Stimulated activated CD4-positive, alpha-beta T cell treated with anti-CD3 and anti-CD28 coated beads, Interleukin-12 subunit alpha, Interleukin-12 subunit beta, amount 100 ng/mL, for 48 hours (primary cell): ENCODE data around the gene PUS3.
A peak's percentile ranks its signal among the peaks of the same experiment; 100 is the strongest.
"Not testable (repeated sequence)": the region's sequence is repeated elsewhere in the genome, so short reads cannot be mapped to it uniquely, and the experiment has no call there.

Experiments
- DNase-seq, 3 donors: peaks; one replicate each; pipeline ENCODE4 v3.0.0-alpha.2; 2020; ENCODE audit warnings: low read depth in 2 of 3, low spot score in 1 of 3

PUS3 gene

DNA sequence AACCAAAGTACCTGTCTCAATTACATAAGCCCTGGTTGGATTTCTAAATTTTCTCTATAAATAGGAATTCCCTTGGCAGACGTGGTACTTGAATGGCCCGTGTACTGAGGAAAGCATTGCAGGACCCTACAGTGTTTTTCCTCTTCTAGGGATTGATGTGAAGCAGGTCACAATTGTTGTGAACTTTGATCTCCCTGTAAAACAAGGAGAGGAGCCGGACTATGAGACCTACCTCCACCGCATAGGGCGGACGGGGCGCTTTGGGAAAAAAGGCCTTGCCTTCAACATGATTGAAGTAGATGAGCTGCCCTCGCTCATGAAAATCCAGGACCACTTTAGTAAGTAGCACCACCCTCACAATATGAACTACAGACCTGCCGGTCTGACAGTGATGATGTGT, 18.0 kb upstream of the PUS3 start:
- DNase-seq: no peak

- no peak for DNase-seq
Observed at GRCh38 chr11:125918140-125918840, 15.3 kb upstream of the PUS3 start.

DNA sequence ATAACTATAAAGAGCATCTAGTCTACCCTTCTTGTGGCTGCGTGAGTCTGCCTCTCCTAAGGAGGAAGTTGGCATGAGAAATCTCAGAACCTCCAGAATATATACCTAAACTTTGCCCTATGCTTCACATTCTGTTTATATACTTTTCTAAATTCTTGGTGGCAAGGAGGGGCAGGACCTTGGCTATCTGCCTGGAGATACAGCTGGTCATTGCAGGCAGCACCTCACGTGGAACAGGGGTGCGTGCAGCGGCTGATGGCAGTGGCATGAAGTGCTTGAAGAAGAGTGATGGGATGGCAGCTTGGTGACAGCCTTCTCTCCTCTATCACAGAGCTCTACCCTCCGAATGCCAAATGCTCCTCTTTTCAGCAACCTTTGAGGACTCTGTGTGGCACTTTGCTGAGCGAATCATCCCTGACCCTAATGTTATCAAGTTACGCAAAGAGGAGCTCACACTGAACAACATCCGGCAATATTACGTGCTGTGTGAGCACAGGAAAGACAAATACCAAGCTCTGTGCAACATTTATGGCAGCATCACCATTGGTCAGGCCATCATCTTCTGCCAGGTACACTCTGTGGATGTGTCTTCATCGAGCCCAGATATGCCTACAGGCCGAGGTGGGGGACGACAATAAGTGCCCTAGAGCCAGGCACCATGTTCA, 13.8 kb upstream of the PUS3 start:
- DNase-seq: no peak

- not testable (repeated sequence) for DNase-seq
Observed at GRCh38 chr11:125914601-125915000, 11.6 kb upstream of the PUS3 start.

DNA sequence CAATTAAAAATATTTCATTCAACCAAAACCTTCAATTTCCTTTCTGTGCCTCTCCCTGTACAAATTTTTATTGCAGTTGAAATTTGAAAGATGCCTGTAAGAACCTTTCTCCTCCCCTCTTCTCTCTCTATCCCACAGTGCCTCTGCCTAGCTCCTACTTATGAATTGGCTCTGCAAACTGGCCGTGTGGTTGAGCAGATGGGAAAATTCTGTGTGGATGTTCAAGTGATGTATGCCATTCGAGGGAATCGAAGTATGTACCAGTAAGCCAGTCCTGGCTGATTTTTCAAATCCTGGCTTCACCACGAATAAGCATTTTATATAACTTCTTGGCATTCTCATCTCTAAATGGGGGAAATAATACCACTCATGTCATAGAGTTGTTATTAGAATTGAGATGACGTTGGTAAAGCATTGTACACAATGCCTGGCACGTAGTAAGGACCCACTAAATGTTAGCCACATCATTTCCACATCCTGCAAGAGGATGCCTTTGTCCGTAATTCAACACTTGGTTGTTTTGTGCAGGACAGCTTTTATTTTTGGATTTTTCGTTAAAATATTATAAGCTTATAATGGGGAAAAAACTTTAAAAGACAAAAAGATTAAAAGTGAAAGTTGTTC, 7.3 kb upstream of the PUS3 start:
- no peak for DNase-seq

DNA sequence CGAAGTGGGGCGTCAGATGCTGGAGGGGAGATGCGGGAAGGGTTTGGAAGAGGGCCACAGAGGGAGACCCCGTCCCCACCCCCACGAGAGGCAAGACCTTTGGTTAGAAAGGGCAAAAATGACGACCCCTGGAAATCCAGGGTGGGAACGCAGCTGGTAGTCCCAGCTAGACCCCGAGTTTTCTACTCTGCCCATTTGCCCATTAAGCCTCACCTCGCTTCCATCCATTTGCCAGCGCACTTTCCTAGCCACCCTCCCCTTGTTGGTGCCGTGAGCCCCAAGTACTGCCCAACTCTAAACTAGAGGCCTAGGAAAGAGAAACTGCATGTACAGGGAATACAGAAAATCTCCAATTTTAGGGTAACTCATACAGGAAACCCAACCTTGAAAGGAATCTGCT, 1.7 kb upstream of the PUS3 start:
- DNase-seq: no peak

GRCh38 chr11:125903711-125904659, 979 bp upstream of the PUS3 start, which contains the start of gene DDX25:
Gene DDX25 (plus strand): TSS chr11:125904508. CDS start chr11:125904518, 10 bp downstream.
- no peak for DNase-seq

- DNase-seq: no peak
Observed at GRCh38 chr11:125902277-125902926, 604 bp downstream of the PUS3 start.

- no peak for DNase-seq
Observed at GRCh38 chr11:125901872-125902271, 1.1 kb downstream of the PUS3 start.

DNA sequence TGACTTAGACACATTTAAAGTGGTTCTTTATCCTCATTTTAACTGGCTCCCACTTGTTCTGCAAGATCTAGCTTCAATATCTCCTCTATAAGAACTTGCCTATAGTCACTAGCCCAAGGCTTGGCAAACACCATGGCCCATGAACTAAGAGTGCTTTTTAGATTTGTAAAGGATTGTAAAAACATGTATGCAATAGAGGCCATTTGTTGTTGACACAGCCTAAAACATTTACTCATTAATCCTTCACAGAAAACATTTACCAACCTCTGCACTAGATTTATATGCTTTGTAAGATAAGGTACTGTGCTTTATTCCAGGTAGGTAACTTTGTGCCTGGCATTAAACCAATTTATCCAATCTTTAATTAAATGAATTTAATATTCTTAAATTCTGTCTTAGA, 10.0 kb downstream of the PUS3 start:
- DNase-seq: no peak

DNA sequence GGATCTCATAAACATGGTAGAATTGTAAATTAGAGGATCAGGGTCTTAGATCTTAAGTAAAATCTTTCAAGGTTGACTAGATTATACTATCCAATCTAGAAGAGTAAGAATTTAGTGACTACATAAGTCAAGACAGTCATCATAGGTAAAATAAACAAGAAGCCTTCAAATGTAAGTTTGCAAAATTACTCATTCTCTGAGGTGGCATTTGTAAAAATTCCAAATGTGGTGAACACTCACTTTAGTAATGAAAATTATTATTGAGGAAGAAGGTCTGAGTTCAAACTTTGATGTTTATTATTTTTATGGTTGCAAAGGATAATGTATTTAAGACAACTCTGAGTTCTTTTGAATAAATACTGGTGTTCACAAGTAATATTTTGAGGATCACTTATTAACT, 10.9 kb downstream of the PUS3 start:
- no peak for DNase-seq

DNA sequence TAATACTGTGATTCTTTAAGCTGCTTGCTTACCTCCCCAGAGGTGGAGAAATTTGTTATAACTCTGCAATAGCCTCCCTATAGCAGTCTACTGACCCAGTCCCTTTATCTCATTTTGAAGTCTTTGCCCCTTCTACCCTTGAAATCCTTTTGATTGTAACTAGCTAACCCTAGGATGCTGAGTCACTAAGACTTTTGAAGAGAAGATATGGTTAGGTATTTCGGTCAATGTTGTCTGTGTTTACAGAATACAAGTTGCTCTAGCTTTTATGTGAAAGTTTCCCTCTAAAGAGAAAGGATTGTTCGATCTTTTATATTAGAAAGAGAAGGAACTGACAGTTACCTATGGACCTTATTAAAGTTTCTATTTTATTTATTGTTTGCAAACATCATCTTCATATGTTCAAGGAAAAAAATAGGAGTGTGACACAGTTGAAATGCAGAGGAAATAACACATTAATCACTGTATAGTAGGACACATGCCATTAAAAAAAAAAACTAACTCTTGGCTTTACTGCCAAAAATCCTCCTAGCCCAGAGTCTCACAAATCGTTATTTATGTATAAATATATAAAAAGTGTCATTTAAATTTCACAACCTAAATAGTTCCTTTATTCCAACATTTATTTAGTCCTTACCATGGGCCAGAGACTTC, 12.4 kb downstream of the PUS3 start:
- DNase-seq: no peak

DNA sequence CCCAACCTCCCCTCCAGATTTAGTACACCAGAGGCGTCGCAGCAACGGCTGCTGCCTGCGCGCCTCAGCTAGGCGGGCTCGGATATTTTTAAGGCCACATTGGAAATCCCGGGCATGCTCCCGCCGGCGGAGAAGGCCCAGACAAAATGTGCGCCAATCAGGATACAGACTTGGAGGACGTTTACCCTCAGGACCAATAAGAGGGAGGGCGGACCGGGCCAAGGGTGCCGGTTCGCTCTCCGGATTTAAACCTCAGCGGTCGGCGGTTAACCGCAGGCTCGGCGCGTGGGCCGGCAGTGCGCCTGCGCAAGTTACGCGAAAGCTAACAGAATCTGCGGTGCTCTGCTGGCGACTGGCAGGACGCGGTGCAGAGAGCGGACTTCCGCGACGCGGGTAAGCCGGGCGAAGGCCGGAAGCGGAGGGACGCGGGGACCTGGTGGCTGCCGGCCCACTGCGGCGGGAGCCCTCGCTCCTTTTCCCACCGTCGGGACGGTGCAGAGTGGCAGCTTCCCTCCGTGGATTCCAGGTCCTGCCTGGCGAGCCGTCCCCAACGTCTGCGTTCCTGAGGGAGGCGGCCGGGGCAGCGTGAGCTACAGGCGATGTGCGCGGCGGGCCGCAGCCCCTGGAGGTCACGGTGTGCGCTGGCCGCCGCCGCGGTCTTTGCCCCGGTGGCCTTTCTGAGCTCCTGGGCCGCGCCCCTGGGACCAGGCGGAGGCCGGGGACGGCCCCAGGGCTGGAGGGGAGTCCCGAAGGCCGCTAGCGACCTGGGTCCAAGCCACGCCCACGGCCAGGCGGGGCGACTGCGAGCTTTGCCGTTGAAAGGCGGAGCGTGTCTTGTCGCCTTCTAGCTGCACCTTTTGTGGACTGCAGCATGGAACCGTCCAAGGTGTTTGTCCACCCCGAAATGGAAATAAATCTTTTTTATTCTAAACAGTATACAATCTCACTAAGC, 15.4 kb downstream of the PUS3 start, which contains the start of gene HYLS1:
Gene HYLS1, plus strand, starts transcription at position 296 of the 952 bp plus-strand sequence. CDS start 11,701 bp downstream, outside the sequence.
- DNase-seq: peak; percentile 94 to 95 (median 95)

DNA sequence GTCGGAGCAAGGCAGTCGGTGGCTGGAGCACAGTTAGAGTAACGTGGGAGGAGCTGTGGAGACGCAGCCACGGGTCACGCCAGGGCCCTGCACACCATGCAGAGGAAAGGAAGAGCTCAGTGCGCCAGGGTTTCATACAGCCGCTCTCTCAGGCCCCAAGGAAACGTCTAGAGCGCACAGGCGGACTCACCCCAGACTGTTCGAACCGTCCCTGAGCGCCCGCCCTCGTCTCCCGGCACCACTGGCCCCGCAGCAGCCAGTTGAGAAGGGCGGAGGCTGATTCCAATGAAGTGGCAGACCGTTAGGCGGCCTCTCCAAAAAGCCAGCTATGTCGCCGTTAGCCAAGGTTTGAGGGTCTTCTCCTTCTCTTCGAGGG, 16.0 kb downstream of the PUS3 start:
- DNase-seq: peak in 2 of 3 donors; percentile 27 to 28

- DNase-seq: no peak
Observed at GRCh38 chr11:125883375-125883774, 19.6 kb downstream of the PUS3 start.

DNA sequence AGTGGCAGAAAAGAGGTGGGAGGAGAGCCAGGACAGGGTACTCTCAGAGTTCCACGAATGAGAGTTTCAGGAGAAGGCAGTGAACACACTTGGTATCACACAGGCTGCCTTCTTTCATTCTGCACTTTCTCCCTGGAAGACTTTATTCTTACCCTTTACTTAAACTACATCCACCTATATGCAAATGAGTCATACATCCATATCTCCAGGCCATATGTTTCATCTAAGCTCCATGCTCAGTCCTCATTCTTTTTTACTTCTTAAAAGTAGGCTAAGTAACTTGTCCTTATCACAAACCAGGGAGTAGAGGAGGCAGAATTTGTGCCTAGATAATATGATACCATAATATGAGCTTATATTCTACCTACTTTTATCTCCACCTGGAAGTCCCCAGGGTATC, 21.7 kb downstream of the PUS3 start:
- no peak for DNase-seq

GRCh38 chr11:125874556-125875124, 28.4 kb downstream of the PUS3 start:
- DNase-seq: peak in 2 of 3 donors; percentile 40 to 60

DNA sequence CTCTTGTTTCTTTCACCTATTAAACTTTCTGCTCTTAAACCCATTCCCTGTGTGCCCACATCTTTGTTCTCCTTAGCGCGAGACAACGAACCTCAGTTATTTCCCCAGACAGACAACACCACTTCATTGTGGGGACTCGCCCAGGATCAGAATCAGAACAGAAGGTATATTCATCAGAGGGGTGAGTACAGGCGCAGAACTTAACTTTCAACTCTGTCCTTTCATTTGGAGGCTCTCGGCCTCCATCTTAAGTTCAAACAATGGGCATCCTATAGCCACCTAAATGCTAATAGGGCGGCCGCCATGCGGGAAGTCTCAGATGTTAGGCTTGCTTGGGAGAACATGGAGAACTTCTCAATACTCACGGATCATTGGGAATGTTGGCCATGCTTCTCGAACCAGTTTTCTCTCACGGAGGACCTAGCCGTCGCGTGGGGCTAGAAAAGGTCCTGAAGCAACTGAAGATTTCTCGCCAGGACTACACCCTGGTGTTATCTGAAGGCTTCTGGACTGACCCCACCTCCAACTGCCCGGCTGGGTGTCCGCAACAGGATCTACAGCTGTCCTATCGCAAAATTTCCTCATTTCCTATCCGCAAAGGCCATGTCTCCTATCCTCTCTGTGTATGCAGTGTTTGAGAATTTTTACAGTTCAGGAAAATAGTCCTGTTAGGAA, 29.0 kb downstream of the PUS3 start:
- DNase-seq: no peak
